Progenitor cell of endocrine pancreas (in vitro differentiated cells): Measurements from ENCODE around the gene WDR13. TPM values are rescaled to one million over a fixed set of nuclear protein-coding genes. Genes with fewer than 3 reads are reported as not detected.

ENCODE experiments used
- DNase-seq: peaks from one replicate; pipeline ENCODE4 v3.0.0; 2021; ENCODE audit warnings: low spot score; ENCODE audit not compliant: unreplicated experiment
- H3K27ac Mint-ChIP-seq: 2 replicates; pipeline ENCODE4 v1.8.0; 2021; ENCODE audit warnings: mild to moderate bottlenecking, moderate library complexity, mixed read lengths
- H3K27me3 Mint-ChIP-seq: 2 replicates; pipeline ENCODE4 v1.8.0; 2021; ENCODE audit warnings: mixed read lengths
- H3K36me3 Mint-ChIP-seq: 2 replicates; pipeline ENCODE4 v1.8.0; 2022; ENCODE audit warnings: mixed read lengths; ENCODE audit not compliant: insufficient read depth
- H3K4me1 Mint-ChIP-seq: 2 replicates; pipeline ENCODE4 v1.8.0; 2021; ENCODE audit warnings: low read depth, mixed read lengths
- H3K4me3 Mint-ChIP-seq: 2 replicates; pipeline ENCODE4 v1.8.0; 2021; ENCODE audit warnings: low read depth, mild to moderate bottlenecking, moderate library complexity, mixed read lengths
- H3K9me3 Mint-ChIP-seq: 2 replicates; pipeline ENCODE4 v1.8.0; 2021; ENCODE audit warnings: low read depth, mixed read lengths
- total RNA-seq: library from RNA; stranded (reverse); gene quantifications from 2 replicates; pipeline ENCODE4 v1.2.1, GENCODE V29; 2021
- TF ChIP-seq, protein P1 (sequence below): fragments of 200-600 bp; sonication (generic); IDR thresholded peaks from one replicate; pipeline ENCODE4 v1.5.0; 2021; ENCODE audit warnings: antibody characterized with exemption, mild to moderate bottlenecking; ENCODE audit not compliant: unreplicated experiment

The WDR13 gene
- total RNA-seq, 1 donor from 2014 or later: 112 TPM

DNA sequence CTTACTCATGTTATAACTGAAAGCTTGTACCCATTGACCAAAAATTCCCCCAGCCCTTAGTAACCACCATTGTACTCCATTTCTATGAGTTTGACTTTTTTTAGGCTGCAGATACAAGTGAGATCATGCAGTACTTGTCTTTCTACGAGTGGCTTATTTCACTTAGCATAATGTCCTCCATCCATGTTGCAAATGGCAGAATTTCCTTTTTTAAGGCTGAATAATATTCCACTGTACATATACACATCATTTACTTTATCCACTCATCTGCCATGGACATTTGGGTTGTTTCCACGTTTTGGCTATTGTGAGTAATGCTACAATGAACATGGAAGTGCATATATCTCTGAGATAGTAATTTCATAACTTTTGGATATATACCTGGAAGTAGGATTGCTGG, 12.6 kb upstream of the WDR13 start:
- no peak overlapping the region for H3K4me3 Mint-ChIP-seq
- H3K27me3 Mint-ChIP-seq: no peaks in the 10 kb centered on the region
- TF ChIP-seq, protein P1, sequence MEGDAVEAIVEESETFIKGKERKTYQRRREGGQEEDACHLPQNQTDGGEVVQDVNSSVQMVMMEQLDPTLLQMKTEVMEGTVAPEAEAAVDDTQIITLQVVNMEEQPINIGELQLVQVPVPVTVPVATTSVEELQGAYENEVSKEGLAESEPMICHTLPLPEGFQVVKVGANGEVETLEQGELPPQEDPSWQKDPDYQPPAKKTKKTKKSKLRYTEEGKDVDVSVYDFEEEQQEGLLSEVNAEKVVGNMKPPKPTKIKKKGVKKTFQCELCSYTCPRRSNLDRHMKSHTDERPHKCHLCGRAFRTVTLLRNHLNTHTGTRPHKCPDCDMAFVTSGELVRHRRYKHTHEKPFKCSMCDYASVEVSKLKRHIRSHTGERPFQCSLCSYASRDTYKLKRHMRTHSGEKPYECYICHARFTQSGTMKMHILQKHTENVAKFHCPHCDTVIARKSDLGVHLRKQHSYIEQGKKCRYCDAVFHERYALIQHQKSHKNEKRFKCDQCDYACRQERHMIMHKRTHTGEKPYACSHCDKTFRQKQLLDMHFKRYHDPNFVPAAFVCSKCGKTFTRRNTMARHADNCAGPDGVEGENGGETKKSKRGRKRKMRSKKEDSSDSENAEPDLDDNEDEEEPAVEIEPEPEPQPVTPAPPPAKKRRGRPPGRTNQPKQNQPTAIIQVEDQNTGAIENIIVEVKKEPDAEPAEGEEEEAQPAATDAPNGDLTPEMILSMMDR: no peak
- peaks cover 12% of the 10 kb centered on the region for H3K9me3 Mint-ChIP-seq
- no peaks in the 10 kb centered on the region for H3K4me1 Mint-ChIP-seq
- peaks cover 3% of the 10 kb centered on the region for H3K36me3 Mint-ChIP-seq
- no peak for DNase-seq
- no peak overlapping the region for H3K27ac Mint-ChIP-seq

DNA sequence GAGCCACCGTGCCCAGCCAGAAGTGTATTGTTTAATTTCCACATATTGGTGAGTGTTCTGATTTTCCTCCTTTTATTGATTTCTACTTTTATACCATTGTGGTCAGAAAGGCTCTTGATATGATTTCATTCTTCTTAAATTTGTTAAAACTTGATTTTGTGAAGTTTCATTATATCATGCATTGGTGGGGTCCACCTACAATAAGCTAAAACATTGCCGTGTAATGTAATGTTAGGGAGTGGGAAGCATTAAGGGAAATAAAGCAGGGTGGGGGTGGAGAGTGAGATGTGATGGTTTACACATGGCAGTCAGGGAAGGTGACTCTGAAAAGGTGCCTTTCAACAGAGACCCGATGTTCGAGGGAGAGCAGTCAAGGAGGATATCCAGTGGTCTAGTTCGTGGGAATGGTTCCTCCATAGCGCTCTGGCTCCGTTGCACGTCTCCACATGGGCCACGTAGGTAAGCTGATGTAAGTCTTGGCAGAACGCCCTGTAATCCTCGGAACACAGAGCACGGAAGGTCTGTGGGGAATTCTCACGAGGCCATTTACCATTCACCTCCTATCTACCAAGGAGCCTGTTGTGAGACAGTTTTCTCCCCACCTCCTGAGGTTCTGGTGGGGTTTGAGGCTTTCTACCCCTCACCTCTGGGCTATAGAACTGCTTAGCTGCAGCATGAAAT, 7.7 kb upstream of the WDR13 start:
- TF ChIP-seq, protein P1: no peak
- no peak overlapping the region for H3K4me3 Mint-ChIP-seq
- no peaks in the 10 kb centered on the region for H3K27me3 Mint-ChIP-seq
- peaks cover 10% of the 10 kb centered on the region for H3K9me3 Mint-ChIP-seq
- no peaks in the 10 kb centered on the region for H3K36me3 Mint-ChIP-seq
- no peak overlapping the region for H3K27ac Mint-ChIP-seq
- H3K4me1 Mint-ChIP-seq: no peaks in the 10 kb centered on the region
- DNase-seq: no peak

DNA sequence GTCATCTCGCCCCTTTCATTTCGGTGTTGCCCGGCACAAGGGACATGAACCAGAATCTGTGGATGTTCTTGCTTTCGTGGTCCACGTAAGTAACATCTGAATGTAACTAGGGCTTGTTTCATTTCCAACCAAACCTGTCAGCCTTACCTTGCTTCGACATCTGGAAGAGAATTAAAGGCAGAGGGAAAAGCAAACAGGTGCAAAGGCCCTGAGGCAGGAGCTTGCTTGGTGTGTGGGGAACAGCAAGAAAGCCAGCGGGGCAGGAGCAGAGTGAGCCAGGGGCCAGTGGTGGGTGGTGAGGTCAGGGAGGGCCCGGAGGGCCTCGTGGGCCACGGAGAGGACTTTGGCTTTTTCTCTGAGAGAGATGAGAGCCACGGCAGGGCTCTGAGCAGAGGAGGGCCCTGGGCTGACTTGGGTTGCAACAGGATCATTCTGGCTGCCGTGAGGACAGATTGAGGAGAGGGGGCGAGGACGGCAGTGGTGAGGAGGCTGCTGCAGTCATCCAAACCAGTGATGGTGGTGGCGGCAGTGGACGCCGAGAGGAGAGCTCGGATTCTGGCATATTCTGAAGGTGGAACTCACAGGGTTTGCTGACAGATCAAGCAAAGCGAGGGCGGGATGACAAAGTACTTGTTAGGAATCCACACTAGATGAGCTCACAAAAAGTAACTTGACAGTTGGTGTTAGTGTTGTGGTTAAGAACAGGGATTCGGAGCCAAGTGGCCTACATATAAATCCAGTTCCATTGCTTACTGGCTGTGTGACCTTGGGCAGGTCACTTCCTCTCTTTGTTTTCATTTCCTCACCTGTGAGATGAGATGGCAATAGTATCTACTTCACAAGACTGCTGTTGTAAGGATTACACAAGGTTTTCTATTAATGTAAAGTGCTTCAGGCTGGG, 6.8 kb upstream of the WDR13 start:
- Mint-ChIP-seq H3K27ac (no peak overlapping the region), H3K4me3 (no peak overlapping the region), H3K4me1 (no peaks in the 10 kb centered on the region)

DNA sequence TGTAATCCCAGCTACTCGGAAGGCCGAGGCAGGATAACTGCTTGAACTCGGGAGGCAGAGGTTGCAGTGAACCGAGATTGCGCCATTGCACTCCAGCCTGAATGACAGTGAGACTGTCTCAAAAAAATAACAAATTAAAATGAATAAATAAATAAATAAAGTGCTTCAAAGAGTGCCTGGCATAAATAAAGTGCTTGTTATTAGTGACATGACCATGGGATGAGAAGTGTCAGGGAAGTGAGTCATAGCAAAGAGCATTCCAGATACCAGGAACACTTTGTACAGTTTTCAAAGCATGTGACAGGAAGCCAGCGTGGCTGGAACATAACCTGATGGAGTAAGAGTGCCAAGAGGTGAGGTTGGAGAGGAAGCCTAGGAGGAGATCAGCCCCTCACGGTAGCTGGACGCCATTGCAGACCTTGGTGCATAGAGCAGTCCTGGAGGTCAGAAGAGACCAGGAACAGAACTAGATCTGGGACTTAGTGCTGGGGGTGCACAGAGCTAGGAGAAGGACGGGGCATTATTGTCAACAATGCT, 6.0 kb upstream of the WDR13 start:
- Mint-ChIP-seq H3K9me3 (peaks cover 8% of the 10 kb centered on the region), H3K4me1 (no peaks in the 10 kb centered on the region), H3K36me3 (no peaks in the 10 kb centered on the region), H3K27me3 (no peaks in the 10 kb centered on the region), H3K27ac (no peak overlapping the region), H3K4me3 (no peak overlapping the region)
- DNase-seq: no peak
- TF ChIP-seq, protein P1: no peak

More for the DNA sequence above, 6.8 kb upstream of the WDR13 start:
- DNase-seq: no peak
- no peaks in the 10 kb centered on the region for H3K27me3 Mint-ChIP-seq
- H3K9me3 Mint-ChIP-seq: peaks cover 8% of the 10 kb centered on the region
- TF ChIP-seq, protein P1: no peak
- H3K36me3 Mint-ChIP-seq: no peaks in the 10 kb centered on the region

DNA sequence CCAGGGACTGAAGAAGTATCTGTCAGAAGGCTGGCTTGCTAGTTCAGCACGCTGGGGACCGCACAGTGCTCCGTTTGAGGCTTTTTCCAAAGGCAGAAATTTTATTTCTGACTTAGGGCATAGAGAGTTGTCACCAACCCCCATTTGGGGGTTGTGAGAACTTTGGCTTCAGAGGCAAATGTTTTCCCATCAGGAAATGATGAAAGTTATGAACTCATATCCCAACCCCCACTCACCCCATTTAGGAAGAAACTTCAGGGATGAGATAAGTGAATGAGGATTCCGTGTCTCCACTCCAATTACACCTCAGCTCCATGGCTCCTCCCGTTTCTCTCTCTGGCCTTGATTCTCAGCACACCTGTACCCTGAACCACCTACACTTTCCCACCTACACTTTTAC, 4.3 kb upstream of the WDR13 start:
- Mint-ChIP-seq H3K27me3 (no peaks in the 10 kb centered on the region), H3K36me3 (peaks cover 2% of the 10 kb centered on the region), H3K9me3 (peaks cover 11% of the 10 kb centered on the region), H3K27ac (no peak overlapping the region), H3K4me1 (peaks cover 2% of the 10 kb centered on the region), H3K4me3 (no peak overlapping the region)
- DNase-seq: no peak
- TF ChIP-seq, protein P1: no peak
